Left lung (tissue), 10 donors: Measurements from ENCODE around the gene OR2L3. TPM values are rescaled to one million over a fixed set of nuclear protein-coding genes. Genes with fewer than 3 reads are reported as not detected.
"Not testable (repeated sequence)": the region's sequence is repeated elsewhere in the genome, so short reads cannot be mapped to it uniquely, and the experiment has no call there.

Experiments
- ATAC-seq: fragments of 200-7000 bp; cut with Tn5 transposase; one replicate; pipeline ENCODE4 v1.9.1; 2020; ENCODE audit warnings: moderate library complexity
- DNase-seq, 4 donors: peaks; one replicate each; pipeline ENCODE4 v3.0.0-alpha.2; 2013 to 2020
- H3K27ac ChIP-seq, 2 donors: fragments of 200-600 bp; sonication (generic) in 1 of 2; one replicate each; pipeline versions ENCODE4 v1.5.0 to v1.8.0; 2020 to 2021
- H3K27me3 ChIP-seq, 2 donors: fragments of 200-600 bp; sonication (generic) in 1 of 2; one replicate each; pipeline versions ENCODE4 v1.5.0 to v1.8.0; 2020 to 2021
- H3K36me3 ChIP-seq, 2 donors: fragments of 200-600 bp; sonication (generic) in 1 of 2; one replicate each; pipeline versions ENCODE4 v1.5.0 to v1.8.0; 2020 to 2021
- H3K4me1 ChIP-seq, 2 donors: fragments of 200-600 bp; one replicate each; pipeline ENCODE4 v1.8.0; 2021
- H3K4me3 ChIP-seq, 2 donors: fragments of 200-600 bp; sonication (generic) in 1 of 2; one replicate each; pipeline versions ENCODE4 v1.5.0 to v1.8.0; 2020 to 2021; ENCODE audit warnings: mild to moderate bottlenecking in 1 of 2
- H3K9me3 ChIP-seq, 2 donors: fragments of 200-600 bp; sonication (generic) in 1 of 2; one replicate each; pipeline versions ENCODE4 v1.5.0 to v1.8.0; 2020 to 2021
- intact Hi-C, 2 donors: fragments of 100-400 bp; cut with DNase I; formaldehyde crosslinking; loops; one replicate each; pipeline versions ENCODE4 v1.11.2 to v1.14.2; 2022
- polyA plus RNA-seq, 6 donors: library from polyadenylated mRNA; unstranded; fragments of 120-200 nt; gene quantifications; one replicate each; pipeline ENCODE4 v1.2.1, GENCODE V29; 2013; ENCODE audit not compliant: insufficient read length in 6 of 6
- total RNA-seq, 2 donors: library from RNA; stranded (reverse); fragmentation: NEBNext Ultra II Directional; extraction: Animal tissue kit (Norgen Biotek cat#: 25700); gene quantifications; one replicate each; pipeline ENCODE4 v1.2.1, GENCODE V29; 2021
- TF ChIP-seq, protein P1 (sequence below), 2 donors: fragments of 200-600 bp; sonication (generic) in 1 of 2; IDR thresholded peaks; one replicate each; pipeline versions ENCODE4 v1.5.0 to v1.8.0; 2021; ENCODE audit warnings: antibody characterized with exemption in 2 of 2
- donor health status: DM: no; HTN: yes; CAD: no.
- donor health status: DM: no; HTN: no; CAD: no.

The OR2L3 gene
- total and polyA plus RNA-seq, 8 donors, result not detected

DNA sequence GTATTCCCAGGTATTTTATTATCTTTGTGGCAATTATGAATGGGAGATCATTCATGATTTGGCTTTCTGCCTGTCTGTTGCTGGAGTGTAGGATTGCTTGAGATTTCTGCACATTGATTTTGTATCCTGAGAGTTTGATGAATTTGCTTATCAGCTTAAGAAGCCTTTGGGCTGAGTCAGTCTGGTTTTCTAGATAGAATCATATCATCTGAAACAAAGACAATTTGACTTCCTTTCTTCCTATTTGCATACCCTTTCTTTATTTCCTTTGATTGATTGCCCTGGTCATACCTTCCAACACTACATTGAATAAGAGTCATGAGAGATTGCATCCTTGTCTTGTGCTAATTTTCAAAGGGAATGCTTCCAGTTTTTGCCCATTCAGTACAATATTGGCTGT is 8.0 kb downstream of the OR2L3 start:
- Histone ChIP-seq H3K27me3 (no peaks in the 10 kb centered on the region), H3K4me3 (no peak overlapping the region), H3K4me1 (no peaks in the 10 kb centered on the region), H3K36me3 (no peaks in the 10 kb centered on the region), H3K27ac (no peak overlapping the region), H3K9me3 (peaks cover 0 to 29% of the 10 kb centered on the region in 2 donors)
- DNase-seq (no peak), ATAC-seq (no peak)
- TF ChIP-seq, protein P1, sequence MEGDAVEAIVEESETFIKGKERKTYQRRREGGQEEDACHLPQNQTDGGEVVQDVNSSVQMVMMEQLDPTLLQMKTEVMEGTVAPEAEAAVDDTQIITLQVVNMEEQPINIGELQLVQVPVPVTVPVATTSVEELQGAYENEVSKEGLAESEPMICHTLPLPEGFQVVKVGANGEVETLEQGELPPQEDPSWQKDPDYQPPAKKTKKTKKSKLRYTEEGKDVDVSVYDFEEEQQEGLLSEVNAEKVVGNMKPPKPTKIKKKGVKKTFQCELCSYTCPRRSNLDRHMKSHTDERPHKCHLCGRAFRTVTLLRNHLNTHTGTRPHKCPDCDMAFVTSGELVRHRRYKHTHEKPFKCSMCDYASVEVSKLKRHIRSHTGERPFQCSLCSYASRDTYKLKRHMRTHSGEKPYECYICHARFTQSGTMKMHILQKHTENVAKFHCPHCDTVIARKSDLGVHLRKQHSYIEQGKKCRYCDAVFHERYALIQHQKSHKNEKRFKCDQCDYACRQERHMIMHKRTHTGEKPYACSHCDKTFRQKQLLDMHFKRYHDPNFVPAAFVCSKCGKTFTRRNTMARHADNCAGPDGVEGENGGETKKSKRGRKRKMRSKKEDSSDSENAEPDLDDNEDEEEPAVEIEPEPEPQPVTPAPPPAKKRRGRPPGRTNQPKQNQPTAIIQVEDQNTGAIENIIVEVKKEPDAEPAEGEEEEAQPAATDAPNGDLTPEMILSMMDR (IDR thresholded peaks at IDR 0.05), result no peak
- intact Hi-C loops, result no loop called here

DNA sequence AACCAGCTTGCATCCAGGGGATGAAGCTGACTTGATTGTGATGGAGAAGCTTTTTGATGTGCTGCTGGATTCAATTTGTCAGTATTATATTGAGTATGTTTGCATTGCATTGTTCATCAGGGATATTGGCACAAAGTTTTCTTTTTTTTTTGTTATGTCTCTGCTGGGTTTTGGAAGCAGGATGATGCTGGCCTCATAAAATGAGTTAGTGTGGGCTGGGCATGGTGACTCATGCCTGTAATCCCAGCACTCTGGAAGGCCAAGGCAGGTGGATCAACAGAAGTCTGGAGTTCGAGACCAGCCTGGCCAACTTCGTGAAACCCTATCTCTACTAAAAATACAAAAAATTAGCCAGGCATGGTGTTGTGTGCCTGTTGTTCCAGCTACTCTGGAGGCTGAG is 8.6 kb downstream of the OR2L3 start:
- TF ChIP-seq, protein P1 (IDR thresholded peaks at IDR 0.05), result no peak
- Histone ChIP-seq H3K9me3 (peaks cover 0 to 29% of the 10 kb centered on the region in 2 donors), H3K27me3 (no peaks in the 10 kb centered on the region), H3K4me3 (no peak overlapping the region), H3K4me1 (no peaks in the 10 kb centered on the region), H3K27ac (no peak overlapping the region), H3K36me3 (no peaks in the 10 kb centered on the region)
- intact Hi-C loops, result no loop called here
- DNase-seq (no peak), ATAC-seq (no peak)

DNA sequence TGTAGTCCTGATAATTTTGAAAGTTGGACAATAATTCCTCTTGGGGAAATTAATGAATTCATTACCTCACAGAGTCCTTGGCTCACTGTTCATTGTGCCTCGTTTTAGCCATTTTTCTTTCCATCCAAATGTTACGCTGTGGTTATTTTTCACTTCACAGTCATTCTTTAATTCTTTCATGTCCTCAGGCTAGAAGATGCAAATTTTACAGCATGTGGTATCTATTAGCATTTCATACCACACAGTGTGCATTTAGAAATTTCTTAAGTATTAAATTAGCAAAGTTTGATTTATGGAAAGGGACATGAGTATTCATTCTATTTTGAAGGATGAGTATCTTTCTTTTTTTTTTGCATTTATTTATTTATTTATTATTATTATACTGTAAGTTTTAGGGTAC is 18.4 kb downstream of the OR2L3 start:
- H3K4me1 ChIP-seq, result no peaks in the 10 kb centered on the region
- no peak overlapping the region for H3K4me3 ChIP-seq
- no peaks in the 10 kb centered on the region for H3K27me3 ChIP-seq
- no peak overlapping the region for H3K27ac ChIP-seq
- TF ChIP-seq, protein P1 (IDR thresholded peaks at IDR 0.05), result no peak
- no peaks in the 10 kb centered on the region for H3K36me3 ChIP-seq
- ATAC-seq (no peak), DNase-seq (no peak)
- intact Hi-C loops, result no loop called here
- H3K9me3 ChIP-seq, result peaks cover 0 to 7% of the 10 kb centered on the region in 2 donors

DNA sequence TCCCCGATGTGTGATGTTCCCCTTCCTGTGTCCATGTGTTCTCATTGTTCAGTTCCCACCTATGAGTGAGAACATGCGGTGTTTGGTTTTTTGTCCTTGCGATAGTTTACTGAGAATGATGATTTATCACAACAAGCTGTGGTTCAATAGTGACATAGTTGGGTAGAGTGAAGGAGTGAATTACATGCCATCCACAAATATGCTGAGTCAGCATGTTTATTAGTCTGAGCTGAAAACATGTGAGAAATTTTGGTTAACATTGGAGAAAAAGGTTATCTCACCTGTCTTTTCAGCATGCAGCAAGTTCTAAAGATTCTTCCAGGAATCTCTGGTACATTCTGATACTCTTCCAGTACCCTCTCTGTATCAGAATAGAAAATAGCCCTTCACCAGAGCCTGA is 19.0 kb downstream of the OR2L3 start:
- no peaks in the 10 kb centered on the region for H3K27me3 ChIP-seq
- TF ChIP-seq, protein P1 (IDR thresholded peaks at IDR 0.05), result no peak
- H3K9me3 ChIP-seq, result peaks cover 0 to 7% of the 10 kb centered on the region in 2 donors
- H3K27ac ChIP-seq, result no peak overlapping the region
- ATAC-seq (no peak), DNase-seq (no peak)
- intact Hi-C loops, result no loop called here
- H3K4me1 ChIP-seq, result no peaks in the 10 kb centered on the region
- H3K36me3 ChIP-seq, result no peaks in the 10 kb centered on the region
- H3K4me3 ChIP-seq, result no peak overlapping the region

DNA sequence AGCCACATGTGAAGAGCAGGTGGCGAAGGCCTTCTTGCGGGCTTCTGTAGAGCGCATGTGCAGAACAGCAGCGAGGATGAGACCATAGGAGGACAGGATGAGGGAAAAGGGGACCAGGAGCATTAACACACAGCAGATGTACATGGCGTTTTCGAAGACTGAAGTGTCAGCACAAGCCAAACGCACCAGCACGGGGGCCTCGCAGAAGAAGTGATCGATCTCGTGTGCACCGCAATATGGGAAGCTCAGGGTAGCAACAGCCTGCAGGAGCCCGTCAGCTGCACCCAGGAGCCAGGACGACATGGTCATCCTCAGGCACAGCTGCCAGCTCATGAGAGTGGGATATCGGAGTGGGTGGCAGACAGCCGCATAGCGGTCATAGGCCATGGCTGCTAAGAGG is 37.2 kb downstream of the OR2L3 start:
- H3K4me3 ChIP-seq, H3K4me1 ChIP-seq, intact Hi-C loops, H3K27ac ChIP-seq, ATAC-seq, H3K27me3 ChIP-seq, H3K36me3 ChIP-seq, H3K9me3 ChIP-seq: not testable (repeated sequence)
- peak in 1 of 4 donors; percentile 58 for DNase-seq

DNA sequence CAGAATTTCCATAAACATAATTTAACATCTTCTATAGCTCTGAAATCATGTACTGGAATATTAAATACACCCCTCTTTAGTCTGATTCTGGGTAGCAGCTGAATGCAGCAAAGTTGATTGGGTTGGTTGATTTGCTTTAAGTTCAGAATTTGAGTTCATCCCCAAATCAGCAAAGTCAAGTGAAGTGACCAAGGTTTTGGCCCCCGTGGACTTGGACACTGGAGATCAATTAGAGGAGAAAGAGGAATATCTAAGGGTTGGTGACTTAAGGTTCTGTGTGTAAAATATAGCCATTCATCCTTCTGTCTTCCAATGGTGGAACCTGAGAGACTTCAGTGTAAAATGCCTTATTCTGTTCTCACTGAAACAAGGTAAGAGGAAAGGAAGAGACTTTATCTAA is 48.2 kb downstream of the OR2L3 start, which contains the start of gene OR2L13:
Gene OR2L13, plus strand, starts transcription at position 301 of the 400 bp plus-strand sequence. CDS start 4,192 bp downstream, outside the sequence.
- TF ChIP-seq, protein P1 (IDR thresholded peaks at IDR 0.05), result no peak
- no peaks in the 10 kb centered on the region for H3K4me1 ChIP-seq
- H3K27me3 ChIP-seq, result no peaks in the 10 kb centered on the region
- no peaks in the 10 kb centered on the region for H3K36me3 ChIP-seq
- no peaks in the 10 kb centered on the region for H3K9me3 ChIP-seq
- intact Hi-C loops, result no loop called here
- ATAC-seq (no peak), DNase-seq (no peak)
- no peak within 1 kb of the TSS for H3K4me3 ChIP-seq
- H3K27ac ChIP-seq, result no peak within 1 kb of the TSS
